Measurements from ENCODE around the gene MFGE8.

The MFGE8 gene

DNA sequence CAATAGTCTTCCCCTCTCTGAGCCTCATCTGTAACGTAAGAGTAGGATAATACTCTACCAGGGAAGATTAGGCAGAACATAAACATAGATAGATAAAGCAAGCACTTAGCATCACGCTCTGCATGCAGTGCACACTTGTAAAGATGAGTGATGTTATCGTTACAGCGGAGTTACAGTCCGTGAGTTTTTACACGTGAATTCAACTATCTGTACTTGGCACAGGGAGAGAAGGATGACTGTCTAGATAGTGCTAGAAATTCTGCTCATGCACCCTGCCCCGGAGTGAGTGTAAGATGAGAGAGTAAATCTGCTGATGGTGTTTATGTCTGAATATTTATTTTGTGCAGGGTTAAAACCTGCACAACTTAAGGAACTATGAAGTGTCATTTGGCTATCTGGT is 53.6 kb downstream of the MFGE8 start:
- Mint-ChIP-seq H3K4me3 (no peak overlapping the region), H3K9me3 (peaks cover 15% of the 10 kb centered on the region), H3K27me3 (ENCODE audit: low read depth, poor library complexity) (peaks cover 18% of the 10 kb centered on the region), H3K4me1 (peaks cover 11% of the 10 kb centered on the region), H3K27ac (no peak overlapping the region), H3K36me3 (ENCODE audit: low read depth) (peaks cover 5% of the 10 kb centered on the region)
- no peak for DNase-seq
- TF ChIP-seq, protein P1, sequence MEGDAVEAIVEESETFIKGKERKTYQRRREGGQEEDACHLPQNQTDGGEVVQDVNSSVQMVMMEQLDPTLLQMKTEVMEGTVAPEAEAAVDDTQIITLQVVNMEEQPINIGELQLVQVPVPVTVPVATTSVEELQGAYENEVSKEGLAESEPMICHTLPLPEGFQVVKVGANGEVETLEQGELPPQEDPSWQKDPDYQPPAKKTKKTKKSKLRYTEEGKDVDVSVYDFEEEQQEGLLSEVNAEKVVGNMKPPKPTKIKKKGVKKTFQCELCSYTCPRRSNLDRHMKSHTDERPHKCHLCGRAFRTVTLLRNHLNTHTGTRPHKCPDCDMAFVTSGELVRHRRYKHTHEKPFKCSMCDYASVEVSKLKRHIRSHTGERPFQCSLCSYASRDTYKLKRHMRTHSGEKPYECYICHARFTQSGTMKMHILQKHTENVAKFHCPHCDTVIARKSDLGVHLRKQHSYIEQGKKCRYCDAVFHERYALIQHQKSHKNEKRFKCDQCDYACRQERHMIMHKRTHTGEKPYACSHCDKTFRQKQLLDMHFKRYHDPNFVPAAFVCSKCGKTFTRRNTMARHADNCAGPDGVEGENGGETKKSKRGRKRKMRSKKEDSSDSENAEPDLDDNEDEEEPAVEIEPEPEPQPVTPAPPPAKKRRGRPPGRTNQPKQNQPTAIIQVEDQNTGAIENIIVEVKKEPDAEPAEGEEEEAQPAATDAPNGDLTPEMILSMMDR (IDR thresholded peaks at IDR 0.05): no peak

DNA sequence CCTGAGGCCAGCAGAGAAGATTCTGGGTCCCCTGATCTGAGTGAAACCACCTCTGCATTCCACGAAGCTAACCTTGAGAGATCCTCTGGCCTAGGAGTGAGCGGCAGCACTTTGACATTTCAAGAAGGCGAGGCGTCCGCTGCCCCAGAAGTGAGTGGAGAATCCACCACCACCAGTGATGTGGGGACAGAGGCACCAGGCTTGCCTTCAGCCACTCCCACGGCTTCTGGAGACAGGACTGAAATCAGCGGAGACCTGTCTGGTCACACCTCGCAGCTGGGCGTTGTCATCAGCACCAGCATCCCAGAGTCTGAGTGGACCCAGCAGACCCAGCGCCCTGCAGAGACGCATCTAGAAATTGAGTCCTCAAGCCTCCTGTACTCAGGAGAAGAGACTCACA is 54.2 kb downstream of the MFGE8 start:
- Mint-ChIP-seq H3K27ac (no peak overlapping the region), H3K4me3 (no peak overlapping the region), H3K9me3 (peaks cover 17% of the 10 kb centered on the region), H3K36me3 (ENCODE audit: low read depth) (peaks cover 5% of the 10 kb centered on the region), H3K27me3 (ENCODE audit: low read depth, poor library complexity) (peaks cover 21% of the 10 kb centered on the region), H3K4me1 (peaks cover 11% of the 10 kb centered on the region)
- no peak for DNase-seq
- TF ChIP-seq, protein P1 (IDR thresholded peaks at IDR 0.05): no peak

GRCh38 chr15:88852476-88852875 is 60.7 kb downstream of the MFGE8 start:
- DNase-seq: no peak
- Mint-ChIP-seq H3K36me3 (ENCODE audit: low read depth) (no peaks in the 10 kb centered on the region), H3K27me3 (ENCODE audit: low read depth, poor library complexity) (peaks cover 27% of the 10 kb centered on the region), H3K4me3 (no peak overlapping the region), H3K9me3 (peaks cover 13% of the 10 kb centered on the region), H3K27ac (no peak overlapping the region), H3K4me1 (peaks cover 37% of the 10 kb centered on the region)
- TF ChIP-seq, protein P1 (IDR thresholded peaks at IDR 0.05): no peak

- Mint-ChIP-seq H3K27ac (peak overlapping the region; percentile 89), H3K4me1 (peaks cover 45% of the 10 kb centered on the region), H3K4me3 (no peak overlapping the region), H3K27me3 (ENCODE audit: low read depth, poor library complexity) (peaks cover 24% of the 10 kb centered on the region), H3K9me3 (peaks cover 6% of the 10 kb centered on the region), H3K36me3 (ENCODE audit: low read depth) (no peaks in the 10 kb centered on the region)
- TF ChIP-seq, protein P1 (IDR thresholded peaks at IDR 0.05): no peak
- peak; percentile 59 for DNase-seq
These were observed 63.7 kb downstream of the MFGE8 start for GRCh38 chr15:88849376-88850072.

All from nephron progenitor cell (in vitro differentiated cells).